H1 (cell line): ENCODE data around the gene USP49.

Source experiments
- BACH1 ChIP-seq: IDR thresholded peaks from 2 replicates; pipeline ENCODE4 v1.6.1; 2012; ENCODE audit warnings: low read length, improper control_type of control experiment
- BCL11A ChIP-seq, 2 experiments: IDR thresholded peaks; one replicate each; pipeline ENCODE4 v1.6.1; 2011; ENCODE audit warnings: low read depth in 2 of 2, low read length in 2 of 2, mild to moderate bottlenecking in 2 of 2
- CREB1 ChIP-seq: IDR thresholded peaks from 2 replicates; pipeline ENCODE4 v1.6.1; 2012; ENCODE audit warnings: inconsistent platforms
- EZH2 ChIP-seq: fragments of 200-600 bp; sonication (generic); IDR thresholded peaks from 2 replicates; pipeline ENCODE4 v1.7.1; 2012; ENCODE audit warnings: low read depth, mild to moderate bottlenecking, moderate library complexity, low read length, inconsistent platforms; ENCODE audit not compliant: severe bottlenecking
- JUND ChIP-seq: IDR thresholded peaks from 2 replicates; pipeline ENCODE4 v1.6.1; 2011; ENCODE audit warnings: mild to moderate bottlenecking, improper control_type of control experiment, low read length
- POLR2A ChIP-seq, 2 experiments: IDR thresholded peaks; 1 replicate in 1 of 2; 2 replicates in 1 of 2; pipeline ENCODE4 v1.6.1; 2011; ENCODE audit warnings: low read depth in 2 of 2, low read length in 2 of 2, mild to moderate bottlenecking in 2 of 2; ENCODE audit errors: control extremely low read depth in 1 of 2
- POLR2AphosphoS5 ChIP-seq: IDR thresholded peaks from 2 replicates; pipeline ENCODE4 v1.6.1; 2011; ENCODE audit warnings: low read depth, low read length
- RAD21 ChIP-seq, 2 experiments: IDR thresholded peaks in 1 of 2; conservative IDR thresholded peaks in 1 of 2; 2 replicates each; pipeline ENCODE4 v1.6.1; 2011; ENCODE audit warnings: low read depth in 2 of 2, low read length in 2 of 2, improper control_type of control experiment in 1 of 2, inconsistent platforms in 1 of 2, mild to moderate bottlenecking in 1 of 2, moderate library complexity in 1 of 2
- SUZ12 ChIP-seq: fragments of 200-600 bp; sonication (generic); IDR thresholded peaks from 2 replicates; pipeline ENCODE4 v1.6.1; 2012; ENCODE audit warnings: mild to moderate bottlenecking, inconsistent platforms, low read length, moderate library complexity, mixed read lengths
- TEAD4 ChIP-seq: IDR thresholded peaks from 2 replicates; pipeline ENCODE4 v1.6.1; 2012; ENCODE audit warnings: low read depth, low read length, inconsistent platforms, mixed read lengths
- YY1 ChIP-seq: IDR thresholded peaks from 2 replicates; pipeline ENCODE4 v1.6.1; 2011; ENCODE audit warnings: low read depth, mild to moderate bottlenecking, low read length
- TF ChIP-seq, protein P1 (sequence below), 3 experiments: IDR thresholded peaks; 1 replicate in 2 of 3; 2 replicates in 1 of 3; pipeline versions ENCODE4 v1.5.1 to v1.6.1; 2011; ENCODE audit warnings: low read length in 3 of 3, mild to moderate bottlenecking in 3 of 3, inconsistent platforms in 2 of 3, low read depth in 1 of 3, moderate library complexity in 1 of 3; ENCODE audit not compliant: insufficient read depth in 1 of 3; ENCODE audit errors: control extremely low read depth in 1 of 3

DNA sequence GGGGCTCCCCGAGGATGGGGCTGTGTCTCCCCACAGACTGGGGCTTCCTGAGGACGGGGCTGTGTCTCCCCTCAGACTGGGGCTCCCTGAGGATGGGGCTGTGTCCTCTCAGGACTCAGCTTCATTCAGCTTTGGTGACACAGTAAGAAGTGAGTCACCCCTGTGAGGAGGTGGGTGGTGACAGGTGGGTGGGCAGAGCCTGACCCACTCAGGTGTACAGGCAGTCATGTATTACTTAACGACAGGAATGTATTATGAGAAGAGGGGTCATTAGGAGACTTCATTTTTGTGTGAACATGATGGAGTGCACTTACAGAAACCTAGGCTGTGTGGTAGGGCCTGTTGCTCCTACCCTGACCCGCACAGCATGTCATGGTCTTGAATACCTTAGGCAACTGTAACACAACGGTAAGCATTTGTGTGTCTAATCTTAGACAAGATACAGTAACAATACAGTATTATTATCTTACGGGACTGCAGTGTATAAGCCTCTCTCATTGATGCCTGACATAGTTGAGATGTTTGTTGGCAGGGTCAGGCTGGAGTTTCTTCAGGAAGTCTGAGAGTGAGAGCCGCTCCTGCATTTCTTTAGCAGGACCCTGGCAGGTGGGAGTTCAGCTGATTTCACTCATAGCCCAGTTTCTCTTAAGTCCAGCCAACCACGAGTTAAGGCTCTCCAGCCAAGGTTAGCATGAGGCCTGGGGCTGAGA lies 137.1 kb downstream of the USP49 start:
- no peak for TF ChIP-seq POLR2AphosphoS5
- TF ChIP-seq, protein P1, sequence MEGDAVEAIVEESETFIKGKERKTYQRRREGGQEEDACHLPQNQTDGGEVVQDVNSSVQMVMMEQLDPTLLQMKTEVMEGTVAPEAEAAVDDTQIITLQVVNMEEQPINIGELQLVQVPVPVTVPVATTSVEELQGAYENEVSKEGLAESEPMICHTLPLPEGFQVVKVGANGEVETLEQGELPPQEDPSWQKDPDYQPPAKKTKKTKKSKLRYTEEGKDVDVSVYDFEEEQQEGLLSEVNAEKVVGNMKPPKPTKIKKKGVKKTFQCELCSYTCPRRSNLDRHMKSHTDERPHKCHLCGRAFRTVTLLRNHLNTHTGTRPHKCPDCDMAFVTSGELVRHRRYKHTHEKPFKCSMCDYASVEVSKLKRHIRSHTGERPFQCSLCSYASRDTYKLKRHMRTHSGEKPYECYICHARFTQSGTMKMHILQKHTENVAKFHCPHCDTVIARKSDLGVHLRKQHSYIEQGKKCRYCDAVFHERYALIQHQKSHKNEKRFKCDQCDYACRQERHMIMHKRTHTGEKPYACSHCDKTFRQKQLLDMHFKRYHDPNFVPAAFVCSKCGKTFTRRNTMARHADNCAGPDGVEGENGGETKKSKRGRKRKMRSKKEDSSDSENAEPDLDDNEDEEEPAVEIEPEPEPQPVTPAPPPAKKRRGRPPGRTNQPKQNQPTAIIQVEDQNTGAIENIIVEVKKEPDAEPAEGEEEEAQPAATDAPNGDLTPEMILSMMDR (IDR thresholded peaks at IDR 0.05; ENCODE audit: control extremely low read depth in 1 of 3, insufficient read depth in 1 of 3, low read depth in 1 of 3, low read length in 3 of 3) = no peak
- TF ChIP-seq SUZ12 = no peak
- TF ChIP-seq EZH2 = no peak
- TF ChIP-seq POLR2A (IDR thresholded peaks at IDR 0.05; ENCODE audit: control extremely low read depth in 1 of 2, low read depth in 2 of 2, low read length in 2 of 2) = no peak
- TF ChIP-seq YY1 = no peak
- TF ChIP-seq JUND = no peak
- no peak for TF ChIP-seq TEAD4
- no peak for TF ChIP-seq BCL11A (IDR thresholded peaks at IDR 0.05; ENCODE audit: low read depth in 2 of 2, low read length in 2 of 2)
- no peak for TF ChIP-seq RAD21 (IDR thresholded peaks at IDR 0.05 in 1 of 2, conservative IDR thresholded peaks at IDR 0.05 in 1 of 2; ENCODE audit: low read depth in 2 of 2, low read length in 2 of 2)
- no peak for TF ChIP-seq BACH1
- TF ChIP-seq CREB1 = no peak
